Fibroblast of lung (primary cell): Measurements from ENCODE around the gene ELMO1.

Source experiments
- EZH2 ChIP-seq: IDR thresholded peaks from 2 replicates; pipeline ENCODE4 v1.5.1; 2012; ENCODE audit warnings: low read length, control low read depth, mild to moderate bottlenecking; ENCODE audit errors: missing control alignments
- TF ChIP-seq, protein P1 (sequence below), 2 donors: IDR thresholded peaks in 1 of 2; conservative IDR thresholded peaks in 1 of 2; 1 replicate in 1 of 2; 2 replicates in 1 of 2; pipeline ENCODE4 v1.5.1; 2011 to 2012; ENCODE audit warnings: low read length in 2 of 2, control low read depth in 1 of 2, inconsistent platforms in 1 of 2, low read depth in 1 of 2, mild to moderate bottlenecking in 1 of 2

DNA sequence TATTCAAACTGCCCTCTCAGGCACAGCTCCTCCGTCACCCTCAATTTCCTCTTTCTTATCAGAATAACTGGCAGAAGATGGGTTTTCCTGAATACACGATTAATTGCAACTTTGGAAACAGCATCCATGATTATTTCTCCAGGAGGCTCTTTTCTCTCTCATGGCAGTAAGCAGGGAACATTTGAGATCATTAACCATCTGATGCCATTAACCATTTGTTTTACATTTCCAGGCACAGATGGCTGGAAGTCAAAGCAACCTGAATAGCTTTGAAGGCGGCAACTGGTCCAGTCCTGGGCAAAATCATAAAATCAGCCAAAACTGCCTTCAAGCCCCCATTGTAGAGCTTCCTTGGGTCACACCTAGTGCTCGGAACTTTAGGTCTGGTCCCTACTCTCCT lies 434.9 kb downstream of the ELMO1 start:
- TF ChIP-seq, protein P1, sequence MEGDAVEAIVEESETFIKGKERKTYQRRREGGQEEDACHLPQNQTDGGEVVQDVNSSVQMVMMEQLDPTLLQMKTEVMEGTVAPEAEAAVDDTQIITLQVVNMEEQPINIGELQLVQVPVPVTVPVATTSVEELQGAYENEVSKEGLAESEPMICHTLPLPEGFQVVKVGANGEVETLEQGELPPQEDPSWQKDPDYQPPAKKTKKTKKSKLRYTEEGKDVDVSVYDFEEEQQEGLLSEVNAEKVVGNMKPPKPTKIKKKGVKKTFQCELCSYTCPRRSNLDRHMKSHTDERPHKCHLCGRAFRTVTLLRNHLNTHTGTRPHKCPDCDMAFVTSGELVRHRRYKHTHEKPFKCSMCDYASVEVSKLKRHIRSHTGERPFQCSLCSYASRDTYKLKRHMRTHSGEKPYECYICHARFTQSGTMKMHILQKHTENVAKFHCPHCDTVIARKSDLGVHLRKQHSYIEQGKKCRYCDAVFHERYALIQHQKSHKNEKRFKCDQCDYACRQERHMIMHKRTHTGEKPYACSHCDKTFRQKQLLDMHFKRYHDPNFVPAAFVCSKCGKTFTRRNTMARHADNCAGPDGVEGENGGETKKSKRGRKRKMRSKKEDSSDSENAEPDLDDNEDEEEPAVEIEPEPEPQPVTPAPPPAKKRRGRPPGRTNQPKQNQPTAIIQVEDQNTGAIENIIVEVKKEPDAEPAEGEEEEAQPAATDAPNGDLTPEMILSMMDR (conservative IDR thresholded peaks at IDR 0.05 in 1 of 2, IDR thresholded peaks at IDR 0.05 in 1 of 2; ENCODE audit: low read depth in 1 of 2, low read length in 2 of 2): no peak
- TF ChIP-seq EZH2: no peak
